Suprapubic skin (tissue), 4 donors: ENCODE measurements around the gene SATB1. TPM values are rescaled to one million over a fixed set of nuclear protein-coding genes. Genes with fewer than 3 reads are reported as not detected.

Experiments used
- DNase-seq, 2 donors: peaks; one replicate each; pipeline ENCODE4 v3.0.0-alpha.2; 2019; ENCODE audit warnings: low spot score in 2 of 2
- H3K27ac ChIP-seq: fragments of 200-600 bp; sonication (generic); one replicate; pipeline ENCODE4 v1.5.1; 2019
- H3K27me3 ChIP-seq: fragments of 200-600 bp; sonication (generic); one replicate; pipeline ENCODE4 v1.5.1; 2019
- H3K36me3 ChIP-seq: fragments of 200-600 bp; sonication (generic); one replicate; pipeline ENCODE4 v1.5.1; 2019
- H3K4me1 ChIP-seq: fragments of 200-600 bp; sonication (generic); one replicate; pipeline ENCODE4 v1.5.1; 2019
- H3K4me3 ChIP-seq: fragments of 200-600 bp; sonication (generic); one replicate; pipeline ENCODE4 v1.5.1; 2019; ENCODE audit warnings: mild to moderate bottlenecking
- H3K9me3 ChIP-seq: fragments of 200-600 bp; sonication (generic); one replicate; pipeline ENCODE4 v1.5.1; 2019
- CTCF ChIP-seq, 2 donors: fragments of 200-600 bp in 1 of 2; fragments of 450-650 bp in 1 of 2; sonication (generic) in 1 of 2; IDR thresholded peaks; one replicate each; pipeline ENCODE4 v1.5.1; 2016 to 2019; ENCODE audit warnings: antibody characterized with exemption in 2 of 2, mild to moderate bottlenecking in 1 of 2, moderate library complexity in 1 of 2
- EP300 ChIP-seq: sonication (generic); formaldehyde crosslinking; IDR thresholded peaks from one replicate; pipeline ENCODE4 v1.6.1; 2017; ENCODE audit warnings: antibody characterized with exemption
- POLR2A ChIP-seq, 2 donors: fragments of 450-650 bp; IDR thresholded peaks; one replicate each; pipeline ENCODE4 v1.6.1; 2017; ENCODE audit warnings: antibody characterized with exemption in 2 of 2, mild to moderate bottlenecking in 2 of 2, moderate library complexity in 2 of 2
- POLR2AphosphoS5 ChIP-seq, 3 donors: sonication (generic); formaldehyde crosslinking; IDR thresholded peaks; one replicate each; pipeline ENCODE4 v1.6.1; 2017; ENCODE audit warnings: antibody characterized with exemption in 3 of 3
- WGBS: methylation state at CpG from one replicate; pipeline ENCODE4 v1.1.5; 2018; 5-methylcytosine and 5-hydroxymethylcytosine counted together
- total RNA-seq, 4 donors: library from RNA; depleted of rRNA; stranded (reverse); fragments of >200 nt; gene quantifications; one replicate each; pipeline ENCODE4 v1.1.0, GENCODE V29; 2016

SATB1 gene
- total RNA-seq, 4 donors from 2014 or later = 27.2 to 68.1 (median 34.6) TPM

- no peak overlapping the region for H3K27ac ChIP-seq
- H3K9me3 ChIP-seq = no peaks in the 10 kb centered on the region
- H3K36me3 ChIP-seq = peaks cover 16% of the 10 kb centered on the region
- H3K27me3 ChIP-seq = no peaks in the 10 kb centered on the region
- TF ChIP-seq CTCF (IDR thresholded peaks at IDR 0.05) = no peak
- no peak for TF ChIP-seq EP300
- no peak for TF ChIP-seq POLR2A (IDR thresholded peaks at IDR 0.05)
- no peak for TF ChIP-seq POLR2AphosphoS5 (IDR thresholded peaks at IDR 0.05)
- WGBS = 40% methylated on average over 3 of the region's 3 CpGs
- H3K4me1 ChIP-seq = no peaks in the 10 kb centered on the region
- DNase-seq = no peak
- H3K4me3 ChIP-seq = no peak overlapping the region
These were observed 35.0 kb downstream of the SATB1 start for GRCh38 chr3:18390024-18390660.

DNA sequence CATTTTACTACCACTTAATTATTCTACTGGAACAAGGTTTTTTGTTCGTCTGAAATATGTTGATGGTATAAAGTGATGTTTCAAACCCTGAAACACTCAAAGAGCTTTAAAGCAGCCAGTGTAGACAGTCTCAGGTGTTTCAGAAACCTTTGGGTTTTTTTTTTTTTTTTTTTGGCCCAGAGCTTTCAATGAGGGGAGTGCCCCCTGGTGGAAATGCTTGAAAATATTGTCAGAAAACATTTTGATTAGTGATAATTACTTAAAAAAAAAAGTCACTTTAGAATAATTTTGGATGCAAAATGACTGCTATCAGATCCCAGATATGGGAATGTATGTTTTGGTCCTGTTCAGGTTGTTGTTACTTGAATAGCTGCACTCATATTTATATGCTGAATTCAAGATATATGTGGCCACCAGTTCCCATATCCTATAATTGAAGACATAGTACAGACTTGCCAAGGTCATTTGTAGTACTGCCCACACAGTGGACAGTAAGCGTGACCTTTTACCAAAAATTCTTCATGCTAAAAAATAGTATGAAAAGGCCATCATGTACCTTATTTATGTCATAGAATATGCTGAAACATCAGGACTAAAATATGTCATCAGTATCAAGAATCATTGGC lies 35.9 kb downstream of the SATB1 start:
- H3K9me3 ChIP-seq = no peaks in the 10 kb centered on the region
- 48% methylated on average over 2 of the region's 2 CpGs for WGBS
- H3K4me3 ChIP-seq = no peak overlapping the region
- no peaks in the 10 kb centered on the region for H3K4me1 ChIP-seq
- peaks cover 12% of the 10 kb centered on the region for H3K36me3 ChIP-seq
- TF ChIP-seq POLR2AphosphoS5 (IDR thresholded peaks at IDR 0.05) (no peak), CTCF (IDR thresholded peaks at IDR 0.05) (peak; percentile 12 to 21)
- no peaks in the 10 kb centered on the region for H3K27me3 ChIP-seq
- DNase-seq = no peak
- H3K27ac ChIP-seq = no peak overlapping the region

GRCh38 chr3:18386274-18386890 lies 38.8 kb downstream of the SATB1 start:
- TF ChIP-seq EP300 (no peak), CTCF (IDR thresholded peaks at IDR 0.05) (no peak), POLR2A (IDR thresholded peaks at IDR 0.05) (no peak), POLR2AphosphoS5 (IDR thresholded peaks at IDR 0.05) (no peak)
- no peaks in the 10 kb centered on the region for H3K4me1 ChIP-seq

DNA sequence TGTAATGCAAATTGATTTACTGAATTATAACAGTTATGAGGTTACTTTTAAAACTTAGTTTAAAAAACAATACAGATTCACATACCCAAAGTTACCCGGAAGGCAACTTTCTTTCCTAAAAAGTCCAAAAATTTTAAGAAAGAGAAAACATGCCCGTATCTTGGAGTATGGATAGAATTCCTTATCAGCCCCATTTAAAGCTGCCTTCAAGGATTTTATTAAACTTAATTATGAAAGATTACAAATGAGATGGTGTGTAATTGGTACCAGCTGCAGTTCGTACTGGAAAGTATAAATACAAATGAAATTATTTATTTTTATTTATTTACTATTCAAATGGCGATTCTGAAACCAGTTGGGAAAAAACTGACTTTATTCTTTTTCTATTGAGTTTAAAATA lies 39.4 kb downstream of the SATB1 start:
- TF ChIP-seq POLR2A (IDR thresholded peaks at IDR 0.05) = no peak
- no peak for TF ChIP-seq EP300
- TF ChIP-seq POLR2AphosphoS5 (IDR thresholded peaks at IDR 0.05) = no peak
- TF ChIP-seq CTCF (IDR thresholded peaks at IDR 0.05) = no peak
- Histone ChIP-seq H3K36me3 (peaks cover 18% of the 10 kb centered on the region), H3K27ac (no peak overlapping the region), H3K4me3 (no peak overlapping the region), H3K4me1 (no peaks in the 10 kb centered on the region), H3K27me3 (no peaks in the 10 kb centered on the region), H3K9me3 (no peaks in the 10 kb centered on the region)
- DNase-seq = no peak
- WGBS = 82% methylated on average over 4 of the region's 4 CpGs

More at GRCh38 chr3:18386274-18386890, 38.8 kb downstream of the SATB1 start:
- DNase-seq = no peak
- H3K27ac ChIP-seq = no peak overlapping the region
- H3K4me3 ChIP-seq = no peak overlapping the region
- H3K27me3 ChIP-seq = no peaks in the 10 kb centered on the region
- WGBS = 93% methylated on average over 9 of the region's 9 CpGs
- no peaks in the 10 kb centered on the region for H3K9me3 ChIP-seq
- H3K36me3 ChIP-seq = peaks cover 18% of the 10 kb centered on the region

GRCh38 chr3:18382760-18383369 lies 42.3 kb downstream of the SATB1 start:
- Histone ChIP-seq H3K4me1 (no peaks in the 10 kb centered on the region), H3K27me3 (no peaks in the 10 kb centered on the region), H3K9me3 (no peaks in the 10 kb centered on the region), H3K36me3 (peaks cover 18% of the 10 kb centered on the region), H3K4me3 (no peak overlapping the region), H3K27ac (no peak overlapping the region)
- TF ChIP-seq POLR2AphosphoS5 (IDR thresholded peaks at IDR 0.05) = no peak
- TF ChIP-seq POLR2A (IDR thresholded peaks at IDR 0.05) = no peak
- TF ChIP-seq EP300 = no peak
- TF ChIP-seq CTCF (IDR thresholded peaks at IDR 0.05) = no peak
- DNase-seq = no peak
